Neural cell (in vitro differentiated cells): ENCODE data around the gene HERC2. TPM values are rescaled to one million over a fixed set of nuclear protein-coding genes. Genes with fewer than 3 reads are reported as not detected.

Source experiments
- H2AFZ ChIP-seq: fragments of 200-600, 300-800 bp; sonication (generic), shearing (Covaris generic); 2 replicates; pipeline ENCODE4 v1.6.0; 2014; ENCODE audit warnings: low read depth, mild to moderate bottlenecking, antibody characterized with exemption, low read length, moderate library complexity
- H3F3A ChIP-seq: fragments of 200-600 bp; shearing (Covaris generic); 2 replicates; pipeline ENCODE4 v1.6.1; 2016; ENCODE audit warnings: mild to moderate bottlenecking, moderate library complexity, mixed read lengths, antibody characterized with exemption, low read length; ENCODE audit not compliant: insufficient read depth, poor library complexity, severe bottlenecking
- H3K27ac ChIP-seq: fragments of 200-600, 300-800 bp; sonication (generic), shearing (Covaris generic); 2 replicates; pipeline ENCODE4 v1.5.1; 2014; ENCODE audit warnings: mild to moderate bottlenecking, low read length, moderate library complexity
- H3K27me3 ChIP-seq: fragments of 300-800, 200-600 bp; sonication (generic), shearing (Covaris generic); 2 replicates; pipeline ENCODE4 v1.6.0; 2014; ENCODE audit warnings: mild to moderate bottlenecking, low read depth, low read length, moderate library complexity; ENCODE audit not compliant: insufficient read depth
- H3K36me3 ChIP-seq: fragments of 300-800, 200-600 bp; sonication (generic), shearing (Covaris generic); 2 replicates; pipeline ENCODE4 v1.5.1; 2014; ENCODE audit warnings: mild to moderate bottlenecking, antibody characterized with exemption, low read length, moderate library complexity; ENCODE audit not compliant: insufficient read depth
- H3K4me2 ChIP-seq: fragments of 300-800, 200-600 bp; sonication (generic), shearing (Covaris generic); 2 replicates; pipeline ENCODE4 v1.6.0; 2014; ENCODE audit warnings: mild to moderate bottlenecking, low read length
- H3K4me3 ChIP-seq: fragments of 300-800, 200-600 bp; sonication (generic), shearing (Covaris generic); 2 replicates; pipeline ENCODE4 v1.5.1; 2014; ENCODE audit warnings: mild to moderate bottlenecking, low read length, moderate library complexity
- H3K79me2 ChIP-seq: fragments of 200-600 bp; shearing (Covaris generic); replicated peaks from 2 replicates; pipeline ENCODE4 v1.6.0; 2014; ENCODE audit warnings: mild to moderate bottlenecking, low read length, moderate library complexity; ENCODE audit not compliant: insufficient read depth
- H3K9ac ChIP-seq: fragments of 300-800, 200-600 bp; sonication (generic), shearing (Covaris generic); 2 replicates; pipeline ENCODE4 v1.6.1; 2016; ENCODE audit warnings: mild to moderate bottlenecking, low read length, mixed read lengths
- H3K9me2 ChIP-seq: fragments of 200-600 bp; shearing (Covaris generic); 2 replicates; pipeline ENCODE4 v1.6.1; 2016; ENCODE audit warnings: mild to moderate bottlenecking, low read length, mixed read lengths; ENCODE audit not compliant: insufficient read depth
- H3K9me3 ChIP-seq: fragments of 200-600, 300-800 bp; sonication (generic), shearing (Covaris generic); 2 replicates; pipeline ENCODE4 v1.6.1; 2016; ENCODE audit warnings: mild to moderate bottlenecking, mixed run types, low read length, moderate library complexity, mixed read lengths
- H4K20me1 ChIP-seq: fragments of 200-600 bp; shearing (Covaris generic); 2 replicates; pipeline ENCODE4 v1.6.1; 2016; ENCODE audit warnings: mild to moderate bottlenecking, mixed run types; ENCODE audit not compliant: insufficient read depth
- EP300 ChIP-seq: fragments of 450-650 bp; conservative IDR thresholded peaks from 2 replicates; pipeline ENCODE4 v1.6.1; 2014; ENCODE audit warnings: antibody characterized with exemption, mild to moderate bottlenecking, moderate library complexity; ENCODE audit not compliant: poor library complexity, severe bottlenecking
- EZH2 ChIP-seq: fragments of 200-600, 300-800 bp; shearing (Covaris generic), sonication (generic); IDR thresholded peaks from 2 replicates; pipeline ENCODE4 v1.6.1; 2014; ENCODE audit warnings: antibody characterized with exemption, low read length, borderline replicate concordance, mild to moderate bottlenecking; ENCODE audit not compliant: insufficient read depth, poor library complexity, severe bottlenecking
- MXI1 ChIP-seq: fragments of 450-650 bp; conservative IDR thresholded peaks from 2 replicates; pipeline ENCODE4 v1.6.1; 2014; ENCODE audit warnings: antibody characterized with exemption, mild to moderate bottlenecking; ENCODE audit not compliant: poor library complexity, severe bottlenecking
- POLR2AphosphoS5 ChIP-seq: IDR thresholded peaks from 2 replicates; pipeline ENCODE4 v1.6.1; 2012
- RAD21 ChIP-seq: fragments of 450-650 bp; conservative IDR thresholded peaks from 2 replicates; pipeline ENCODE4 v1.6.1; 2014; ENCODE audit warnings: antibody characterized with exemption, mild to moderate bottlenecking, moderate library complexity
- SMC3 ChIP-seq: fragments of 450-650 bp; conservative IDR thresholded peaks from 2 replicates; pipeline ENCODE4 v1.6.1; 2014; ENCODE audit warnings: antibody characterized with exemption, mild to moderate bottlenecking, moderate library complexity; ENCODE audit not compliant: poor library complexity
- TAF1 ChIP-seq: IDR thresholded peaks from 2 replicates; pipeline ENCODE4 v1.6.1; 2012; ENCODE audit warnings: low read depth
- polyA plus RNA-seq: library from polyadenylated mRNA; depleted of rRNA; stranded (reverse); fragments of >200 nt; gene quantifications from 2 replicates; pipeline ENCODE4 v1.2.3, GENCODE V29; 2014
- TF ChIP-seq, protein P1 (sequence below): IDR thresholded peaks from 2 replicates; pipeline ENCODE4 v1.6.1; 2012; ENCODE audit warnings: borderline replicate concordance
- TF ChIP-seq, protein P2 (sequence below): fragments of 450-650 bp; IDR thresholded peaks from 2 replicates; pipeline ENCODE4 v1.5.1; 2014; ENCODE audit warnings: antibody characterized with exemption, mild to moderate bottlenecking, moderate library complexity; ENCODE audit not compliant: poor library complexity, severe bottlenecking

The HERC2 gene
- polyA plus RNA-seq, 1 donor from 2014 or later, result 47.3 TPM

DNA sequence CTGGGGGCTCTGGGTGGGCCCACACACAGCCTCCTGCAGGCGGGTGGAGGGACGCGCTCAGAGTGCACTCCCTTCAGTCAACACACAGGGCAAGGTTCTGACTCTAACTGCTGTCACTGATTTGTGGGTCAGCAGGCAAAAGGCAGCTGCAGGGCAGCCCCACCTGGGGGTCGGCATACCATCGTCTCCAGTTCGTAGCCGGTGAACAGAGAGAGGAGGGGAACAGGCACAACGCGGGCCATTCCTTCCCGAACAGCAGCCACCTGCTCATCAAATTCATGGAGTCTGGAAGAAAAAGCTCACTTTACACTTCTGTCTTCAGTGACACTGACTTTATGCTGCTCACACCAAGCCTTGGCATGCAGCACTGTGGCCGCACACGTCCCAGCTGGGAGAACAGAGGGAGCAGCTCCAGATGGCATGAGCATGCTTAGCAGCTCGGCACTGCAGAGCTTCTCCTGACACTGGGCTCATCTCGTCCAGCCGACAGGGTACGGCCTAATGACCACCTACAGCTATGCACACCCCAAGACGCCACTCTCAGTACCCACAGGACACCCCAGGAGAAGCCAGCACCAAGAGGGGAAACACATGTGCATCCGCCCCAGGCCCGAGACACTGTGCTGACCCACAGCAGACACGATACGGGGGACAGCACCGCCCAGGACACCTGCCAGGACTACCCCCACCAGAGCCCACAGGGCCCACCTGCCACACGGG is 208.4 kb downstream of the HERC2 start:
- Histone ChIP-seq H3K9me2 (no peaks in the 10 kb centered on the region), H3K4me2 (no peak overlapping the region), H4K20me1 (no peaks in the 10 kb centered on the region), H3K79me2 (no peaks in the 10 kb centered on the region), H3K9me3 (no peaks in the 10 kb centered on the region), H3K9ac (no peak overlapping the region), H3K36me3 (no peaks in the 10 kb centered on the region), H3F3A (no peaks in the 10 kb centered on the region), H2AFZ (no peak overlapping the region), H3K27me3 (no peaks in the 10 kb centered on the region), H3K27ac (no peak overlapping the region), H3K4me3 (no peak overlapping the region)
- TF ChIP-seq RAD21 (no peak), EP300 (no peak), POLR2AphosphoS5 (no peak), SMC3 (no peak), MXI1 (no peak), EZH2 (no peak), TAF1 (no peak)
- TF ChIP-seq, protein P1, sequence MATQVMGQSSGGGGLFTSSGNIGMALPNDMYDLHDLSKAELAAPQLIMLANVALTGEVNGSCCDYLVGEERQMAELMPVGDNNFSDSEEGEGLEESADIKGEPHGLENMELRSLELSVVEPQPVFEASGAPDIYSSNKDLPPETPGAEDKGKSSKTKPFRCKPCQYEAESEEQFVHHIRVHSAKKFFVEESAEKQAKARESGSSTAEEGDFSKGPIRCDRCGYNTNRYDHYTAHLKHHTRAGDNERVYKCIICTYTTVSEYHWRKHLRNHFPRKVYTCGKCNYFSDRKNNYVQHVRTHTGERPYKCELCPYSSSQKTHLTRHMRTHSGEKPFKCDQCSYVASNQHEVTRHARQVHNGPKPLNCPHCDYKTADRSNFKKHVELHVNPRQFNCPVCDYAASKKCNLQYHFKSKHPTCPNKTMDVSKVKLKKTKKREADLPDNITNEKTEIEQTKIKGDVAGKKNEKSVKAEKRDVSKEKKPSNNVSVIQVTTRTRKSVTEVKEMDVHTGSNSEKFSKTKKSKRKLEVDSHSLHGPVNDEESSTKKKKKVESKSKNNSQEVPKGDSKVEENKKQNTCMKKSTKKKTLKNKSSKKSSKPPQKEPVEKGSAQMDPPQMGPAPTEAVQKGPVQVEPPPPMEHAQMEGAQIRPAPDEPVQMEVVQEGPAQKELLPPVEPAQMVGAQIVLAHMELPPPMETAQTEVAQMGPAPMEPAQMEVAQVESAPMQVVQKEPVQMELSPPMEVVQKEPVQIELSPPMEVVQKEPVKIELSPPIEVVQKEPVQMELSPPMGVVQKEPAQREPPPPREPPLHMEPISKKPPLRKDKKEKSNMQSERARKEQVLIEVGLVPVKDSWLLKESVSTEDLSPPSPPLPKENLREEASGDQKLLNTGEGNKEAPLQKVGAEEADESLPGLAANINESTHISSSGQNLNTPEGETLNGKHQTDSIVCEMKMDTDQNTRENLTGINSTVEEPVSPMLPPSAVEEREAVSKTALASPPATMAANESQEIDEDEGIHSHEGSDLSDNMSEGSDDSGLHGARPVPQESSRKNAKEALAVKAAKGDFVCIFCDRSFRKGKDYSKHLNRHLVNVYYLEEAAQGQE, result no peak
- TF ChIP-seq, protein P2, sequence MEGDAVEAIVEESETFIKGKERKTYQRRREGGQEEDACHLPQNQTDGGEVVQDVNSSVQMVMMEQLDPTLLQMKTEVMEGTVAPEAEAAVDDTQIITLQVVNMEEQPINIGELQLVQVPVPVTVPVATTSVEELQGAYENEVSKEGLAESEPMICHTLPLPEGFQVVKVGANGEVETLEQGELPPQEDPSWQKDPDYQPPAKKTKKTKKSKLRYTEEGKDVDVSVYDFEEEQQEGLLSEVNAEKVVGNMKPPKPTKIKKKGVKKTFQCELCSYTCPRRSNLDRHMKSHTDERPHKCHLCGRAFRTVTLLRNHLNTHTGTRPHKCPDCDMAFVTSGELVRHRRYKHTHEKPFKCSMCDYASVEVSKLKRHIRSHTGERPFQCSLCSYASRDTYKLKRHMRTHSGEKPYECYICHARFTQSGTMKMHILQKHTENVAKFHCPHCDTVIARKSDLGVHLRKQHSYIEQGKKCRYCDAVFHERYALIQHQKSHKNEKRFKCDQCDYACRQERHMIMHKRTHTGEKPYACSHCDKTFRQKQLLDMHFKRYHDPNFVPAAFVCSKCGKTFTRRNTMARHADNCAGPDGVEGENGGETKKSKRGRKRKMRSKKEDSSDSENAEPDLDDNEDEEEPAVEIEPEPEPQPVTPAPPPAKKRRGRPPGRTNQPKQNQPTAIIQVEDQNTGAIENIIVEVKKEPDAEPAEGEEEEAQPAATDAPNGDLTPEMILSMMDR, result no peak

DNA sequence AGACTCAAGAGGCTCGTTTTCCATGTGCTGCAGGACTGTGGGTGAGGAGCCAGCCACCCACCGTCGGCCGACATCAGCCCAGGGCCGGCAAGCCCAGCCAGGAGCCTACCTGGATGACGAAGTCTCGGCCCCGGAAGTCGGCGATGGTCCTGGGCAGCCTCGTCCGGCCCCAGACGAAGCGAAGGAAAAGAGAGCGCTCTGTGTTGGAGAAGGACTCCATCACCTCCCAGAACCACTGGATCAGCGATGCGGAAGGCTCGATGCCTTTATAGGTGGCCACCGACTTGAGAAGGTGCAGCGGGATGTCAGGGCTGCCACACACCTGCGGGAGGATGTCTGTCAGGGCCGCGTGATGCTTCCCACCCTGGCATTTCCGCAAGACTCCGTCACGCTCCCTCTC is 209.0 kb downstream of the HERC2 start:
- no peaks in the 10 kb centered on the region for H3K79me2 ChIP-seq
- no peaks in the 10 kb centered on the region for H4K20me1 ChIP-seq
- no peak overlapping the region for H2AFZ ChIP-seq
- no peak overlapping the region for H3K4me2 ChIP-seq
- H3K27me3 ChIP-seq, result no peaks in the 10 kb centered on the region
- H3K4me3 ChIP-seq, result no peak overlapping the region
- no peak overlapping the region for H3K27ac ChIP-seq
- H3K9me2 ChIP-seq, result no peaks in the 10 kb centered on the region
- no peaks in the 10 kb centered on the region for H3K9me3 ChIP-seq
- H3K36me3 ChIP-seq, result no peaks in the 10 kb centered on the region
- no peaks in the 10 kb centered on the region for H3F3A ChIP-seq
- TF ChIP-seq POLR2AphosphoS5 (no peak), RAD21 (no peak), MXI1 (no peak), EZH2 (no peak), EP300 (no peak), TAF1 (no peak), SMC3 (no peak)
- TF ChIP-seq, protein P1, result no peak
- TF ChIP-seq, protein P2, result no peak
- no peak overlapping the region for H3K9ac ChIP-seq
